Activated T-cell treated with anti-CD3 and anti-CD28 coated beads for 4 hours (primary cell): ENCODE results near the gene NUTM2B.
"Not testable (repeated sequence)": the region's sequence is repeated elsewhere in the genome, so short reads cannot be mapped to it uniquely, and the experiment has no call there.

Experiments used
- DNase-seq: peaks from one replicate; pipeline ENCODE4 v3.0.0-alpha.2; 2020

The NUTM2B gene, protein sequence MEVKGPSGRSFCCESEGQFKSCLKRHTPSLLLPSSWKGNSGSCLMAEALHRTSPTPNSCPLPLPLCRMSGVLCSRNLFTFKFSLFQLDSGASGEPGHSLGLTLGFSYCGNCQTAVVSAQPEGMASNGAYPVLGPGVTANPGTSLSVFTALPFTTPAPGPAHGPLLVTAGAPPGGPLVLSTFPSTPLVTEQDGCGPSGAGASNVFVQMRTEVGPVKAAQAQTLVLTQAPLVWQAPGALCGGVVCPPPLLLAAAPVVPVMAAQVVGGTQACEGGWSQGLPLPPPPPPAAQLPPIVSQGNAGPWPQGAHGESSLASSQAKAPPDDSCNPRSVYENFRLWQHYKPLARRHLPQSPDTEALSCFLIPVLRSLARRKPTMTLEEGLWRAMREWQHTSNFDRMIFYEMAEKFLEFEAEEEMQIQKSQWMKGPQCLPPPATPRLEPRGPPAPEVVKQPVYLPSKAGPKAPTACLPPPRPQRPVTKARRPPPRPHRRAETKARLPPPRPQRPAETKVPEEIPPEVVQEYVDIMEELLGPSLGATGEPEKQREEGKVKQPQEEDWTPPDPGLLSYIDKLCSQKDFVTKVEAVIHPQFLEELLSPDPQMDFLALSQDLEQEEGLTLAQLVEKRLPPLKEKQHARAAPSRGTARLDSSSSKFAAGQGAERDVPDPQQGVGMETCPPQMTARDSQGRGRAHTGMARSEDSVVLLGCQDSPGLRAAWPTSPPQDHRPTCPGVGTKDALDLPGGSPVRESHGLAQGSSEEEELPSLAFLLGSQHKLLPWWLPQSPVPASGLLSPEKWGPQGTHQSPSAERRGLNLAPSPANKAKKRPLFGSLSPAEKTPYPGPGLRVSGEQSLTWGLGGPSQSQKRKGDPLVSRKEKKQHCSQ

DNA sequence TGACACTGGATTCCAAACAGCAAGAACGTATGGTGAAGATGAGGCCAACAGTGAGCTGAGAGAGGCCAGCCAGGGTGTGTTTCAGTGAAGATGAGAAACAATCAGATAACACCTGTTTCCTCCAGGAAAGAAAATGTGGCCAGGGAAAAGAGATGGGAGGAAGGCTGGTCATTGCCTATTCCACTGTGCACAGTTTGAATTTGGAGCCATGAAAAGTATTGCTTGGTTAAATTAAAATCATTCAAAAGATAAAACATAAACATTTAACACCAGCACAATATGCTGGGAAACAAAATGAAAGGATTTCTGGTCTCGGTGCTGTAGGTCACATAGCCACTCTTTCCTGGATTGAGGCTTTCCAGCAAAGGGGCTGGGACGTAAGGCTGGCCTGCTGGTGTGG lies at the start of gene NUTM2B:
TSS of gene NUTM2B (plus strand) at position 301 of the 400 bp plus-strand sequence. CDS start 383 bp downstream, outside the sequence.
- DNase-seq: not testable (repeated sequence)

DNA sequence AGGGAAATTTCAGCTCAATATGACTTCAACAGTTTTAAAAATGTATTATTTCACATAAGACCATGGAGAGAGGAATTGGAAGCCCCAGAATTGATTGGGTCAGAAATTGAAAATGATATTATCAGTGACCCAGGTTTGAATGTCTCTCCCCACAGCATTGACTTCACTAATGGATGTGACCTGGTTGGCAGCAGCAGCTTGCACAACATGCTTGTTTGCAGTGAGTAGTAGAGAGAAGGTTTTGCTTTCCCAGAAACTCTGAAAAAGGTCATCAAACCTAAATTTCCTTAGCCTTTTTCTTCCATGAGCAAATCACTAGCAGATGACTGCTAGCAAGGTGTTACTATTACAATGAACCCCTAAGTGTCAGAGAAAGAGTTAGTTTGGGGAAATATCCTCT lies 39.7 kb upstream of the NUTM2B start:
- DNase-seq: not testable (repeated sequence)

DNA sequence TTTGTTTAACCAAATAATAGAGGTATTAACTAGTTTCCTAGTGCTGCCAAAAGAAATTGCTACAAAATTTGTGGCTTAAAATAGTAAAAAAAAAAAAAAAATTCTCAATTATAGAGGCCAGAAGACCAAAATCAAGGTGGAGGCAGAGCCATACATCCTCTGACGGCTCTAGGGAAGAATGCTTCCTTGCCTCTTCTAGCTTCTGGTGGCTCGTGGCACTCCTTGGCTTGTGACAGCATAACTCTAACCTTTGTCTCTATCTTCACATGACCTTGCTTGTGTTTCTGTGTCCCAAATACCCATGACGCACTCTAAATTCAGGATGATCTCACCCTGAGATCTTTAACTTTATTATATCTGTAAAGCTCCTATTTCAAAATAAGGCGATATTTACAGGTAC lies 38.3 kb upstream of the NUTM2B start:
- not testable (repeated sequence) for DNase-seq

DNA sequence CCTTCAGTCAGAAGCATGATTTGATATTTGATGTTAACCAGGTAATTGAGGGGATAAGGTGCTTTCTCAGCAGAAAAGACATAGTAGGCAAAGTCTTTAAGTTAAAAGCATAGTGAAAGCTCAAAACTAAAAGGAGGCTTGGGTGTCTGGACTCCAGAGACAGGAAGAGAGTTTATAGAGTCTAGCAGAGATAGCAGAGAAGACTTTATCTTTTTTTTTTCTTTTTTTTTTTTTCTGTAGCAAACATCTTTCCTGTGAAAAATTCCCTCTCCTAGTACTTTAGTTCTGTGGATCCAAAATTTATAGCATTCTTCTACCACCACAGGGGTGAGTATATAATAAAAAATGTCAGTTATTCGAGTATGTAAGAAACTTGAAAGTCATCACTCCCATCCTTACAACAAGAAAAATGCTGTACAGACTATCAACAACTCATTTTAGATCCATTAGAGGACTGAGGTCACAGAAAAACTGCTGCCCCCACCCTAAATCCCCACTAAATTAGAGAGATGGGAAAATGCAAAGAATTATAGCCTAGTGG lies 33.7 kb upstream of the NUTM2B start:
- not testable (repeated sequence) for DNase-seq

DNA sequence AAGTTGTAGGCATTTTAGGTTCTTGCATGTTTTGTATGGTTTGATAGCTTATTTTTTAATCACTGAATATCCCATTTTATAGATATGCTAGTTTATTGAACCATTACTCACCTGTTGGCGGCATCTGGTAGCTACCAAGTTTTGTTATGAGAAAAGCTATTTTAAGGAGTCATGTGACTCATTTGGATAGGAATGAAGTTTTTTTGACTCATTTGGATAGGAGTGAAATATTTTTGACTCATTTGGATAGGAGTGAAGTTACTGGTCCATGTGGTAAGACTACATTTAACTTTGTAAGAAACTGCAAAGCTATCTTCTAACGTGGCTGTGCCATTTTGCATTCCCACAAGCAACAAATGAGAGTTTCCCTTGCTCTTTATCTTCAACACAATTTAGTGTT lies 28.1 kb upstream of the NUTM2B start:
- not testable (repeated sequence) for DNase-seq

DNA sequence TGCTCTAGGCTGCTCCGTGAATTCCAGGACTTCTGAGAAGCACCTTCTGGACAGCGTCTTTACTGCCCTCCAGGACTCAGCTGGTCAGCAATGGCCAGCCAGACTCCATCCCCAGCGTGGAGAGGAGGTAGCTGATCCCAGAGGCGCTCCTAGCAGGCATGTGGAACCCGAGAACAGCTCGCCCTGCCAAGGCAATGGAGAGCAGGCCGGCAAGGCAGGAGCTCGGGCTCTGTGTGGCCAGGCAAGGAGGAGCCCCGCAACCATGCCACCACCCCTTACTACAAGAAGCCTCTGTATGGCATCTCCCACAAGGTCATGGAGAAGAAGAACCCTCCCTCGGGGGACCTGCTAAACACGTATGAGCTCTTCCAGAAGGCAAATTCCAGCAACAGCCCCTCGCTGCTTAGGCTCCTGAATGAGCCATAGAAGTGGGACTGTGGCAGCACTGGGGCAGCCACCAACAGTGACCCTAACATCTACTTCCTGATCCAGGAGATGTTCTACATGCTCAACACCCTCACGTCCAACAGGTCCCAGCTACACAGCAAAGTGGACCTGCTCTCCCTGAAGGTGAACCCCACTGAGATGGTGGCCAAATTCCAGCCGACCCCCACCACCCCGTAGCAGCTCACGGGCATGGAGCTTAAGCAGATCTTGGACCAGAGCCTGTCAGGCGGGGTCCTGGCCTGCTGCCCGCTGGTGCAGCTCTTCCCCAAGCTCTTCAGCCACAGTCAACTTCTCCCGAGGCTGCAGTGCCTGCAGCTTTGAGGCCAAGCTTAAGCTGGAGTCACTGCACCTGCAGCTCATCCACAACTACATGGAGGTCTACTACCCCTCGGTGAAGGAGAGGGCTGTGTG lies 19.8 kb upstream of the NUTM2B start:
- DNase-seq: not testable (repeated sequence)

DNA sequence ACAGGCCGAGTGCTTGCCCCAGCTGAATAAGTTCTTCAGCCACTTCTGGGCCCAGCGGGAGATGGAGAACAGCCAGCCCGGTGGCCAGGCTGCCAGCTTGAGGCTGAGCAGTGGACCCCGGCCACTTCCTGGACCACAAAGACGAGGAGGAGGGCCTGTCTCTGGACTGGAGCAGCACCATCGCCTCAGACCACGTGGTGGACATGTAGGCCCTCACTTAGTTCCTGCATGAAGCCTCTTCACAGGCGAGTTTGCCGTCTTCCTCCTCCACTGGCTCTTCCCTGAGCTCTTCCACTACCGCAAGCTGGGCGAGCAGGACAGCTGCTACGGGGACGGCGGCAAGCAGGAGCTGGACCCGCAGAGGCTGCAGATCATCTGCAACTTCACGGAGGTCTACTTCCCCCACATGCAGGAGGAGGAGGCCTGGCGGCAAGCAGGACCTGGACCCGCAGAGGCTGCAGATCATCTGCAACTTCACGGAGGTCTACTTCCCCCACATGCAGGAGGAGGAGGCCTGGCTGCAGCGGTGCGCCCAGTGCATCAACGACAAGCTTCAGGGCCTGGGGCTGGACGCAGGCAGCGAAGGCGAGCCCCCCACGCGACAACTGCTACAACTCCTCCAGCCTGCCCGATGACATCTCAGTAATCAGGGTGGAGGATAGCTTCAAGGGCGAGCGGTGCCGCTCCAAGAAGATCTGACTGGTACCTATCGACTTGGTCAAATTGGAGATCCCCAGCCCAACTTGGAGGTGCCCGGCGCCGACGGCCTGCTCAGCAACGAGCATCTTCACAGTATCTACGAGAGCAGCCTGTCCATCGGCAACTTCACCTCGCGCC lies 18.9 kb upstream of the NUTM2B start:
- not testable (repeated sequence) for DNase-seq

DNA sequence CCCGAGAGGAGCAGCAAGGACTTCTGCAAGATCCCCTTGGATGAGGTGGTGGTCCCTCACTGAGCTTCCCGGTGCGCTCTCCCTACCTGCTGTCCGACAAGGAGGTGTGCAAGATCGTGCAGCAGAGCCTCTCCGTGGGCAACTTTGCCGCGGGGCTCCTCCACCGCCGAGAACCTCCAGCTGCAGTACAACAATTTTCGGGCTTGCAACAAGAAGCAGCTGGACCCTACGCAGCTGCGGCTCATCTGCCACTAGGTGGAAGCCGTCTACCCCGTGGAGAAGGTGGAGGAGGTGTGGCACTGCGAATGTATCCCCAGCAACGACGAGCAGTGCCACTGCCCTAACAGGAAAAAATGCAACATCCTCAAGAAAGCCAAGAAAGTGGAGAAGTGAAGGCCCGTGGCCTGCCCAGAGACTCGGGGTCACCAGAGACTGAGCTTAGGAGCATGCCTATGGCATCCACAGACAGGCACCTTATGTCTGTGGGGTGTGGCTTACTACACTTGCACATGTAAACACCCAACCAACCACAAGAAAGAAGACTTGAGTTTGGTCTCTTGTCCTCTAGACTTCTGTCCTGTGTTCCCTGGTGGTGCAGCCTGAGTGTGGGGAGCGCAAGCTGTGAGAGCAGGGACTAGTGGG lies 17.9 kb upstream of the NUTM2B start:
- DNase-seq: not testable (repeated sequence)

DNA sequence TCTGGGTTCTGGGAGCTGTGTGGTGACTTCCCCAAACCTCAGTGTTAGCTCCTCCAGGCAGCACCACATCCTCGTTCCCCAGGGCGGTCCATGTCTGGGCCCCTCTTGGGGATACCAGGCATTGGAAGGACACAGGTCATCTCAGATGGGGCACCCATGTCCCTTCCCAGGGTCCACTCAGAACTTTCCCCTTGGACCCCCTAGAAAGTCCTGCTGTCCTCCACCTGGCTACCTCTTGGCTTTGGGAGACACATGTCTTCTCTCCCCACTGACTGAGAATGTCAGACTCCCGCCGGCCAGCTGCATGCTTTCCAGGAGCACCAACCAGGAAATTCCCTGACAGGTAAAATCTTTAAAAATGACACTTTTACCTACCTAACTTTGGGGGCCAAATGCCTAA lies 16.4 kb upstream of the NUTM2B start:
- not testable (repeated sequence) for DNase-seq

DNA sequence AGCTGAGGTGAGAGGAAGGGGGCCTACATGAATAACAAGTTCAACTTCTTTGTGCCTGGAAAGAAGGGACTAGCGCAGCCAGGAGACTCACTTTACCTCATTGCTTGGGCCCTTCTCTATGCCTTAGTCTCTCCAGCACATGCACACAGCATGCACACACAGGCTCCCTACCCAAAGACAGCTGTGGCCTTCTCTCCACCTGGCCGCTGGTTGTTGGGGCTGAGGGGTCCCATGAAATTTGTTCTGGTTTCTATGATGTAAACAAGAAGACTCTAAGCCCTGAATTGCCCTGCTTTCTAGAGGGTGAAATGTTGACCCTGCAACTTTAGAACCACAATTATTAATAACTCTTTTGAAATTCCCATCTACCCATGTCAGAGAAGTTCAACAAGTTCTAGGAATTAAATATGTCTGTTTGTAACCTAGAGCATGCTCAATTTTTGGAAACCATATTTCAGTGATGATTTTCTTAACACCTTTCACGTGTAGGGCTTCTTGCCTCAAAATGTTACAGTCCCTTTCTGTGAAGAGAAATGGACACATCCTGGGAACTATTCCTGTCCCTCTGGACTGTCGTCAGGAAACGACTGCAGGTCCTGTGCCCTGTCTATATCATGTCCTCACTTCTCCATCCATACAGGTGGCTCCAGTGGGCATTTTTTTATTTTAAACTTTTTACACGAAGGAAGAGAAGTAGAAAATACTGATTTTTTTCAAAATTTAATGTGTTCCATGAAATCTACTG lies 15.4 kb upstream of the NUTM2B start:
- not testable (repeated sequence) for DNase-seq

DNA sequence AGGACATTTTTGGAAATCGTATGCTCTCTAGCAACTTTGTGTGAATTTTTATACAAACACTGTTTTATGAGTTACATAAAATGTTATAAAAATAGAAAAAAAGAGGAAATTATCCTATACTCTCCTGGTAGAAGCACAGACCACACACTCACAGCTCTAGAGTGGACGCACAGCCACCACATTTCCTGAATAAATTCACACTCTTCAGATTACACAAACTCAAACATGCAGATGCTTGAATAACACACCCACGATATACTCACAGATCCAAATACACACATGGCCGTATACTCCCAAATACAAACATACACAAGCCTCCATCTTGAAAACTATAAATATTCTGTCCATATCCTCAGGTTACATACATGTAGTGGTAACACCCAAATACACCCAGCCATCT lies 14.2 kb upstream of the NUTM2B start:
- DNase-seq: not testable (repeated sequence)

DNA sequence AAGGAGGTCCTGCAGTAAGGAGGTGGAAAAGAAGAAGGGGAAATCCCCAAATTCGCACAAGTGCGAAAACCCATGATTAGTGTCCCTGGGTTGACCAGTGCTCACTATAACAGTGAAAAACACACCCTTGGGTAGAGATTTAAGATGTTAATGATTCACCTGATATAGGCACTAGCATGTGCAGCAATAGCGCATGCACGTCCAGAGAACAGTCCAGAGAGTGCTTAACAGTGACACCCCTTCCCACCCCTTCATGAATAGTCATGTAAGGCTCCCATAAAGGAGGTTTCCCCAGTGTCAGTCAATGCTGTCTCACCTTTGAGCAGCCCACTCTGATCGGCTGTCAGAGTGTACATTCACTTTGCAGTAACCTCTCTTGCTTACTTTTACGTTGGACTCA lies 6.4 kb upstream of the NUTM2B start:
- not testable (repeated sequence) for DNase-seq

DNA sequence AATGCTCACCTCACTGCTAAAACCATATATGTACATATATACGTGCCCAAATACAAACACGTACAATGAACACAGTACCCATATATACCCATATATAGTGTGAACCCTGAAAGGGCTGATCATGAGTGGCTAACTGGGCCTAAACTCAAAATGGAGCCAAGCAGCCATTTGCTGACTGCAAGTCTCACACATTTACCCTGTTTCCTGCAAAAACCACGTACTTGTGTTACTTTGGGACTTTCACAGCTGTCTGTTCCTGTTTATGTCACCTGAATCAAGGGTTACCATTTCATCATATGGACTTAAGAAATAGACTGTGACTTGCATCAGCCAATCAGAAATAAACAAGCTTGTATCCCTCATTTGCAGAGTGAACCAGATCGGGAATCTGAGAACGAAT lies 5.9 kb upstream of the NUTM2B start:
- not testable (repeated sequence) for DNase-seq

DNA sequence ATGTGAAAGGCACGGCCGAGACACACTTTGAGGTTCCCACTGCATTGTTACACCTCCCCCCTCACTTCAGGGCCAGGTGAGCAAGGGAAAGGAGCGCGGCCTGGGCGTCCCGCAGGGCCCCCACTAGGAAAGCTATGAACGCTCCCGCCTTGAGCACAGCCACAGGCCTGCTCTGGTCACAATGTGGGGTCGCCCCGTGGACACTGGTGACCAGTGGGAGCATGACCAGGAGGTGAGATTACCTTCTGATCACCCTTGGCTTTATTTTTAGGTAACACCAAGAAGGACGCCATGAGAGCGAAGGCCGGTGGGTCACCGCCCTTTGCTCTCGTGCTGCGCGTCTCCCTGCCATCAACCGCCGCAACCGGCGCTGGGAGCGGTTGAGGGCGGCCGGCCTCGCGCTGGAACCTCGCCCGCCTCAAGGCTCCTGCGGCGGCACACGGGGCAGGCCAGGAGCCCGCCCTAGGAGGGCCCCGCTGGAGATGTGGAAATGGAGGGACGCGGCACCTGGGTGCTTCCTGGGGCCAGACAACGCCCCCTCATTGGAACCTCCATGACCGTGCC lies 2.6 kb upstream of the NUTM2B start:
- not testable (repeated sequence) for DNase-seq

DNA sequence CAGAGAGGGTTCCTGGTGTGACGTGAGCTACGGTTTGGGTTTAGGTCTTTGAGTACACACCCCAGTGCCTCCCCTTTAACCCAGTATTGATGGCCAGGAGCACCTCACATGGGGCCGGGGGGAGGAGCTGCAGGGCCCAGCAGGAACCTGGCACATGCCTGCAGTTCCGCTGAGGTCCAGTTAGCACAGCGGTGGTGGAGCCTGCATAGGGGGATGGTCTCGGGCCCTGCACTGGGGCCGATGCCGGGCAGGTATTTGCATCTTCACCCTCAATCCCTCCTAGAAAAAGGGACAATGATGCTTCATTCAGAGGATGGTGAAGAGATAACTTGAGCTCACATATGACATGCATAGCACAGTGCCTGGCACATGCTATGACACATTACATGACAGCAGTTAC lies 4.0 kb downstream of the NUTM2B start:
- not testable (repeated sequence) for DNase-seq

DNA sequence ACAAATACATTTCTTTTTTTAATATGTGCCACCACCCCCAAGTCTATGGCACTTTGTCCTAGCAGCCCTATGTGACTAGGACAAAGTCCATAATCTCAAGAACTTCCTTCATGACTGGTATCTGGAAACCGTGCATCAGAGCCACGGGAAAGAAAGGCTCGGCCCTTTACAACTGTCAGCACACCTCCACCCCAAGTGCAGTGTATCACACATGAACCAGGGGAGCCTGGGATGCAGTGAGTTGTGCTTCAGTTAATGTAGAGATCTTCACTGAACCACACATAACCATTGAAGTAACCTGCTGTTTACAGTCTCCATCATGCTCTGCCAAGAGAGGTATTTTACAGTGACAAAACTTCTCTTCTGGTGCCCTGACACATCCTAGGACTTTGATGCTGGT lies 11.9 kb downstream of the NUTM2B start:
- not testable (repeated sequence) for DNase-seq

DNA sequence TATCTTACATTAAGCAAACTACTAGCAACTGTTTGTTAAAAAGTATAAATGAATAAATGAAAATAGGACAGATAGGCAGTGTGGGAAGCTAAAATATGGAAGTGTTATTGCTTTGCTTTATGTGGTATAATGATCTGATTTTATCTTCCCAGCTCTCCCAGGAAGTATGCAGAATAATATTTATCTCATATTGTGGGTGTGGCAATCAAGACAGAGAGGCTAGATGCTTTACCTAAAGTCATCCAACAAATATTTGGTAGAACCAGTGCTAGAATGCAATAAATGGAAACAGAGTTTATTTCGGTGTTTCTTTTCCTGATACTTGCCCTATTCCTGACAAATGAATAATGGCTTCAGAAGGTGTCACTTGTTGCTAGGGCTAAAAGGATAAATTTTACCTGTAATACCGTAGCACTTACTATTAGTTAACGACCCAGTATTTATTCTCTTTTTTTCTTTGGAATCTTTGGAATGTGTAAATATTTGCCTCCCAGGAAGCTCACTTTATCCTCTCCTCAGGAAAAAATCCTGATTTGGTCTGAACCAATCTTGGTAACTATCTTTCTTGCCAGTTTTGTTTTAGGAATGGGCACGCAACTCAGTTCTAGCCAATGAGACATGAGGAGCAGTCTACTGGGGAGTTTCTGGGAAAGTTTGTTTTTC lies 14.0 kb downstream of the NUTM2B start:
- DNase-seq: not testable (repeated sequence)

DNA sequence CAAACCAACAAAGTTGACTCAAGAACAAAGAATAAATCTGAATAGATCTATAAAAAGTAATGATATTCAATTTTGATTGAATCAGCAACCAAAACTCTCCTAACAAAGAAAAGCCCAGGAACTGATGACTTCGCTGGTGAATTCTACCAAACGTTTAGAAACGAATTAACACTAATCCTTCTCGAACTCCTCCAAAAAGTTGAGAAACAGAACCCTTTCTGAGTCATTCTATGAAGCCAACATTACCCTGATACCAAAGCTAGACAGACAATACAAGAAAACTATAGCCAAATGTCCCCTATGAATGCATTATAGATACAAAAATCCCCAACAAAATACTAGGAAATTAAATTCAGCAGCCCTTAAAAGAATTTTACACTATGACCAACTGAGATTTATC lies 17.0 kb downstream of the NUTM2B start:
- not testable (repeated sequence) for DNase-seq

DNA sequence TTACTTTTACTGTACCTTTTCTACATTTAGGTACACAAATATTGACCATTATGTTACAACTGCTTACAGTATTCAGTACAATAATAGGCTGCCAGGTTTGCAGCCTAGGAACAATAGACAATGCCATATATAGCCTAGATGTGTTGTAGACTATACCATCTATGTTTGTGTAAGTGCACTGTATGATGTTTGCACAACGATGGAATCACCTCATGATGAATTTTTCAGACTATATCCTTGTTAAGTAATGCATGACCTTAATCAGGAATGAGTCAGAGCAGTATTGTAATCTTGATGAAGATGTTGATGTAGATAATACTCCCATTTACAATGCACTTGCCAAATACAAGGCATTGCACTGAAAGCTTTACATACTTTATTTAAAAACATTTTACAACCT lies 23.6 kb downstream of the NUTM2B start:
- DNase-seq: not testable (repeated sequence)
